Adrenal gland (tissue), 12 donors: Measurements from ENCODE around the gene PRDM12. TPM values are rescaled to one million over a fixed set of nuclear protein-coding genes. Genes with fewer than 3 reads are reported as not detected.

Experiments used
- DNase-seq, 7 donors: peaks; one replicate each; pipeline ENCODE4 v3.0.0-alpha.2; 2019 to 2020
- H3K27ac ChIP-seq, 5 donors: fragments of 200-600 bp; sonication (generic) in 4 of 5; 1 replicate in 3 of 5; 2 replicates in 2 of 5; pipeline versions ENCODE4 v1.5.1 to v1.8.0; 2016 to 2020; ENCODE audit warnings: mild to moderate bottlenecking in 1 of 5
- H3K27me3 ChIP-seq: fragments of 200-600 bp; 2 replicates; pipeline ENCODE4 v1.8.0; 2021
- H3K36me3 ChIP-seq, 2 donors: fragments of 200-600 bp; replicated peaks in 1 of 2; 1 replicate in 1 of 2; 2 replicates in 1 of 2; pipeline versions ENCODE4 v1.5.1 to v1.8.0; 2018 to 2022
- H3K4me1 ChIP-seq, 2 donors: fragments of 200-600 bp; replicated peaks in 1 of 2; 1 replicate in 1 of 2; 2 replicates in 1 of 2; pipeline versions ENCODE4 v1.5.1 to v1.8.0; 2018 to 2021
- H3K4me3 ChIP-seq, 4 donors: fragments of 200-600 bp; sonication (generic) in 3 of 4; one replicate each; pipeline ENCODE4 v1.5.1; 2016 to 2018
- H3K9me3 ChIP-seq, 3 donors: fragments of 200-600 bp; sonication (generic) in 1 of 3; replicated peaks in 1 of 3; 1 replicate in 2 of 3; 2 replicates in 1 of 3; pipeline versions ENCODE4 v1.5.1 to v1.8.0; 2016 to 2021
- POLR2A ChIP-seq, 2 donors: fragments of 450-650 bp; IDR thresholded peaks; one replicate each; pipeline ENCODE4 v1.6.1; 2017; ENCODE audit warnings: antibody characterized with exemption in 2 of 2, mild to moderate bottlenecking in 2 of 2, moderate library complexity in 1 of 2
- WGBS, 4 donors: extraction: QIAGEN DNeasy Blood & Tissue Kit in 2 of 4; methylation state at CpG; one replicate each; pipeline versions ENCODE4 v1.1.5 to v1.1.7; 2013 to 2017; 5-methylcytosine and 5-hydroxymethylcytosine counted together
- intact Hi-C, 2 donors: fragments of 100-400 bp; cut with DNase I; formaldehyde crosslinking; loops; one replicate each; pipeline versions ENCODE4 v1.14.1 to v1.15.0; 2022 to 2023
- polyA plus RNA-seq, 3 donors: library from polyadenylated mRNA; stranded (reverse); fragments of 200-250 nt in 2 of 3; fragments of 350-450 nt in 1 of 3; fragmentation: Illumina TruSeq in 1 of 3; extraction: RNeasy Lipid Tissue Mini Kit (QIAGEN cat#74804) in 1 of 3; gene quantifications; one replicate each; pipeline ENCODE4 v1.2.3, GENCODE V29; 2013 to 2014
- total RNA-seq, 9 donors: library from RNA; depleted of rRNA in 4 of 9; stranded (reverse); fragments of >200 nt in 4 of 9; fragments of 120-200 nt in 1 of 9; fragmentation: NEBNext Ultra II Directional in 1 of 9; extraction: Animal tissue kit (Norgen Biotek cat#: 25700) in 1 of 9; gene quantifications; one replicate each; pipeline versions ENCODE4 v1.1.0 to v1.2.4, GENCODE V29; 2013 to 2023
- TF ChIP-seq, protein P1 (sequence below), 6 experiments: fragments of 450-650 bp in 4 of 6; fragments of 200-600 bp in 2 of 6; sonication (generic) in 1 of 6; IDR thresholded peaks; 1 replicate in 5 of 6; 2 replicates in 1 of 6; pipeline versions ENCODE4 v1.5.1 to v1.8.0; 2016 to 2021; ENCODE audit warnings: antibody characterized with exemption in 6 of 6, mild to moderate bottlenecking in 2 of 6, moderate library complexity in 1 of 6
- donor health status: healthy with polysubstance abuse.
- donor health status: Bipolar disorder and iron deficiency.
- donor health status: DM: yes; HTN: yes; CAD: no.
- donor health status: DM: no; HTN: no; CAD: no.
- donor health status: DM: no; HTN: no; CAD: no.
- donor health status: DM: yes; HTN: yes; CAD: no.

Gene PRDM12
- total and polyA plus RNA-seq, 12 donors, result 0.07 to 0.14 (median 0.08) TPM; not detected in 9

DNA sequence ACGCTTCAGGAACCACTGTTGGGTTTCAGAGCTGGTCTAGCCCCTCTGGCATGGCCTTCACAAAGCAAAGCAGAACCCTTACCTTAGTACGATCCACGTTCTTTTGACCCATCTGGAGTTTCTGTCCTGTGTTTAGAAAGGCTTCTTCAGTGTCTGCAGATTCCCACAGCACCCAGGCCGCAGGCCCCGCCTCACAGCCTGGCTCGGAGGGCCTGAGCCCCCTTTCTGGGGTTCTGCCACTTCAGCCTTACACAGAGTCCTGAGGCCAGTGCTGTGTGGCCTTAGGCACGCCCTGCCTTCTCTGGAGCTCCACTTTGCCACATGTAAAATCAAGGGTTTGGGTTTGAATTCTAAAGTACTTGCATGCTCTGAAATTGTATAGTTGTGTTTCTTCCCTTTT is 31.6 kb upstream of the PRDM12 start:
- no peak overlapping the region for H3K4me3 ChIP-seq
- H3K4me1 ChIP-seq, result no peaks in the 10 kb centered on the region
- no peaks in the 10 kb centered on the region for H3K27me3 ChIP-seq
- H3K36me3 ChIP-seq, result peaks cover 0 to 79% of the 10 kb centered on the region in 2 donors
- H3K9me3 ChIP-seq, result no peaks in the 10 kb centered on the region
- H3K27ac ChIP-seq, result no peak overlapping the region
- 90 to 95% (median 94%) methylated on average over 7 of the region's 7 CpGs for WGBS, 4 donors
- no peak for DNase-seq
- intact Hi-C loops, result no loop called here
- TF ChIP-seq, protein P1, sequence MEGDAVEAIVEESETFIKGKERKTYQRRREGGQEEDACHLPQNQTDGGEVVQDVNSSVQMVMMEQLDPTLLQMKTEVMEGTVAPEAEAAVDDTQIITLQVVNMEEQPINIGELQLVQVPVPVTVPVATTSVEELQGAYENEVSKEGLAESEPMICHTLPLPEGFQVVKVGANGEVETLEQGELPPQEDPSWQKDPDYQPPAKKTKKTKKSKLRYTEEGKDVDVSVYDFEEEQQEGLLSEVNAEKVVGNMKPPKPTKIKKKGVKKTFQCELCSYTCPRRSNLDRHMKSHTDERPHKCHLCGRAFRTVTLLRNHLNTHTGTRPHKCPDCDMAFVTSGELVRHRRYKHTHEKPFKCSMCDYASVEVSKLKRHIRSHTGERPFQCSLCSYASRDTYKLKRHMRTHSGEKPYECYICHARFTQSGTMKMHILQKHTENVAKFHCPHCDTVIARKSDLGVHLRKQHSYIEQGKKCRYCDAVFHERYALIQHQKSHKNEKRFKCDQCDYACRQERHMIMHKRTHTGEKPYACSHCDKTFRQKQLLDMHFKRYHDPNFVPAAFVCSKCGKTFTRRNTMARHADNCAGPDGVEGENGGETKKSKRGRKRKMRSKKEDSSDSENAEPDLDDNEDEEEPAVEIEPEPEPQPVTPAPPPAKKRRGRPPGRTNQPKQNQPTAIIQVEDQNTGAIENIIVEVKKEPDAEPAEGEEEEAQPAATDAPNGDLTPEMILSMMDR (IDR thresholded peaks at IDR 0.05), result no peak
- TF ChIP-seq POLR2A (IDR thresholded peaks at IDR 0.05), result no peak

DNA sequence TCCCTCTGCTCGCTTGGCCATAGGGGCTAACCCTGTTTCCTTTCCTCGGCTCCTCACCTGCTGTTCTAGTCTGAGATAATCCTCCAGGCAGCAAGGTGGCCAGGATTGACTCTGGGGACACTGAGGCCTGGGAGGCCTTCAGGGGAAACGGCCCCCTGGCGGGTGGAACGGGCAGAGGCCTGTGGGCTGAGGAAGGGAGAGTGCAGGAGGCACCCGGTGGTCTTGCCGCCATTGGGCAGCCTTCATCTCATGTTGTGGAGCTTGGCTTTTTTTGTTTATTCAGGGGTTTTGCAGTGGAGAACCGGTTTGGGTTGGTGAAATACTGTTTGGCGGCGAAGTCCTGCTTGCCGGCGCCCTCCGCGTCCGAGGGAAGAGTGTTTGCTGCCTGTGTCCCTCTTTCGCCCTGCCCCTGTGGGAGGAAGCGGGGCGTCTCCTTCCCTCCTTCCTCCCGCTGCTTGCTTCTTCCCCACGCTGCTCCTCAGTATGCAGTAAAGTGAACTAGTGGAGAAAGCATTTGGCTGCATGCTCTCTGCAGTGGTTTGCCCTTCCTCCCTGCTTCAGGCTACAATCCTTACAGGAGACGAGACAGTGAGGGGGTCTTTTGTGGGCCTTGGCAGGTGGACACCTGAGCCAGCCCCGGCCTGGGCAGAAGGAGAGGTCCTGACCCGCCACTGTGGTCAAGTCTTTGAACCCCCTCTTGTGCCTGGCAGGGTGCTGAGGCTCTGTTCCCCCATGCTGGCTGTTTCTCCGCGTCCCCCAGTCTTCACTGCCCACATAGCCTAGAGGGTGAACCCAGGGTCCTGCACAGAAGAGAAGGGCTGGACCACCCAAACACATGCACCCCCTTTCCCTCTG is 30.8 kb upstream of the PRDM12 start:
- peaks cover 0 to 84% of the 10 kb centered on the region in 2 donors for H3K36me3 ChIP-seq
- no peaks in the 10 kb centered on the region for H3K27me3 ChIP-seq
- 92 to 95% (median 94%) methylated on average over 24 to 25 of the region's 25 CpGs for whole genome bisulfite sequencing, 4 donors
- H3K4me3 ChIP-seq, result no peak overlapping the region
- TF ChIP-seq, protein P1 (IDR thresholded peaks at IDR 0.05), result no peak
- no peak overlapping the region for H3K27ac ChIP-seq
- no peaks in the 10 kb centered on the region for H3K4me1 ChIP-seq
- intact Hi-C loops, result no loop called here
- DNase-seq, result no peak
- no peaks in the 10 kb centered on the region for H3K9me3 ChIP-seq

DNA sequence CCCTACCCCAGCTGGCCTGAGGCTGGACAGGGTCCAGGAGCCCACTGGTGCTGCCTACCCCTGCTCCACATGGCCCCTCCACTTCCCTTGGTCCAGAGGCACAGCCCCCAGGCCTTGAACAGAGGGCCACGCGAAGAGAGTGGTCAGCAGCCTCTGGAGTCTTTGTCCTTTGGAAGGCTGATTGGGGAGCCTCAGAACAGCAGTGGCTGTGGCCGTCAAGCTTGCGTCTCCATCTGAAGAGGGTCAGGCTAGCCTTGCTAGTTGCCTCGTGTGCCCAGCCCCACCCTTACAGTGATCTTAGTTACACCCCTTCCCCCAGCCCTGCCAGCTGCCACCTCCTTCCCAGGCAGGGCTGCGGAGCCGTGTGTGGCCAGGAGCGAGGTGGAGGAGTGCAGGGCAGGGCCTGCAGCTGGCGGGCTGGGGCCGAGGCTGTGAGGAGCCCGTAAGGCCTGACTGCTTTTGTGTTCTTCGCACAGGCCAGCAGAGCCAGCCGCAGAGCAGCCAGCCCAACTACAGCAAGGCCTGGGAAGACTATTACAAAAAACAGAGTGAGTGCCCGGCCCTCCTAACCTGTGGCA is 30.1 kb upstream of the PRDM12 start:
- intact Hi-C loops, result no loop called here
- Histone ChIP-seq H3K4me3 (no peak overlapping the region), H3K27ac (no peak overlapping the region), H3K27me3 (no peaks in the 10 kb centered on the region), H3K4me1 (no peaks in the 10 kb centered on the region), H3K36me3 (peaks cover 0 to 79% of the 10 kb centered on the region in 2 donors), H3K9me3 (no peaks in the 10 kb centered on the region)
- no peak for TF ChIP-seq POLR2A (IDR thresholded peaks at IDR 0.05)
- TF ChIP-seq, protein P1 (IDR thresholded peaks at IDR 0.05), result no peak
- WGBS, 4 donors, result 91 to 98% (median 94%) methylated on average over 7 to 14 of the region's 14 CpGs
- DNase-seq, result no peak

DNA sequence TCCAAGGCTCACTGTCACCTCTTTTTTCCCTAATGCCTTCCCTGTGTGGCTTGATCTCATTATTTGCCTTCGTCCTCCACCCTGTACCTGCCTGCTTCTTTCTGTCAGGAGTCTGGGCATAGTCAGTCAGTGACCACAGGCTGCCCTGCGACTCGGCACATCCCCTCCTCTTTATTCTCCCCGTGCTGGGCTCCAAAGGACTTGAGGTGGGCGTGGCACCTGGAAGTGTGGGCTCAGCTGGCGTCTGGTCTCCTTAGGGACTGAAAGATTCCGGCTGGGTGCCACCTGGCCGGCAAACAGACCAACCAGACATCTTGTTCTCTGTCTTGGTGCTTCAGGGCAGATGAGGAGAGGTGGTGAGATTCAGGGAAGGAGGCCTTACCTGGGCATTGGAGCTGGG is 29.6 kb upstream of the PRDM12 start:
- DNase-seq, result no peak
- Histone ChIP-seq H3K27me3 (no peaks in the 10 kb centered on the region), H3K4me3 (no peak overlapping the region), H3K36me3 (peaks cover 0 to 74% of the 10 kb centered on the region in 2 donors), H3K27ac (no peak overlapping the region), H3K9me3 (no peaks in the 10 kb centered on the region), H3K4me1 (no peaks in the 10 kb centered on the region)
- intact Hi-C loops, result no loop called here
- 91 to 97% (median 95%) methylated on average over 8 of the region's 8 CpGs for WGBS, 4 donors
- TF ChIP-seq, protein P1 (IDR thresholded peaks at IDR 0.05), result no peak
- no peak for TF ChIP-seq POLR2A (IDR thresholded peaks at IDR 0.05)
